Measurements from ENCODE around the gene KCNIP3. TPM values are rescaled to one million over a fixed set of nuclear protein-coding genes. Genes with fewer than 3 reads are reported as not detected.
"Not testable (repeated sequence)": the region's sequence is repeated elsewhere in the genome, so short reads cannot be mapped to it uniquely, and the experiment has no call there.

Gene KCNIP3
- total RNA-seq, 1 donor from 2014 or later: 7.2 TPM

DNA sequence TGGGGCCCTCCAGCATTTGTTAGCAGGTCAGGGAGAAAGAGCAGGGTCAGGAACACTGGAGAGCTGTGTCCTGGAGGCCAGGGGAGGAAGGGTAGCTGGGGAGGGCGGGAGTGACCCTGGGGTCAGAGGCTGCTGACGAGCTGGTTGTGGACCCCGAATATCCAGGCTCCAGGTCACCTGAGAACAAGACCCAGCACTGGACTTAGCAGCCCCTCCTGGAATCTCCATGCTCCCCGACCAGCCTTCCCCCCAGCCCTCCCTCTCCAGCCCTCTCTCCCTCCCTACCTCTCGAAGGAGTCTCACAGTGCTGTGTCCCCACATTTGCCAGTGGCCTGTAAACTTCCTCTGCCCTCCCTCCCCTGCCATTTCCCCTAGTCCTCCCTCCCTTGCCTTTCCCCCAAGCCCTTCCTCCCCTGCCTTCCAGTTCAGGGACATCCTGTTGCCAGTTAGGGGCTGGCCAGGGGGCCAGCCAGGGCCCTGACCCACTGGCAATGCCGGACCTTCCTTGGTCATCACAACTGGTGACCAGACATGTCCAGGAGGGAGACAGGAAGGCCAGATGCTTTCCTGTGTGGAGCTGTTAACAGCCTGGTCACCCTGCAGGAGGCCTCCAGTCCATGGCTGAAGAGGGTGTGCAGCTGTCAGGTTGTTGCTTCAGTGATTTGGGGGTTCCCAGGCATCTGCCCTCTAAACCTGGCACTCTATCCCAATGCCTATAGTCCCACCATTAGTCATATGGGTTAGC lies 55.3 kb downstream of the KCNIP3 start:
- TF ChIP-seq, protein P1, sequence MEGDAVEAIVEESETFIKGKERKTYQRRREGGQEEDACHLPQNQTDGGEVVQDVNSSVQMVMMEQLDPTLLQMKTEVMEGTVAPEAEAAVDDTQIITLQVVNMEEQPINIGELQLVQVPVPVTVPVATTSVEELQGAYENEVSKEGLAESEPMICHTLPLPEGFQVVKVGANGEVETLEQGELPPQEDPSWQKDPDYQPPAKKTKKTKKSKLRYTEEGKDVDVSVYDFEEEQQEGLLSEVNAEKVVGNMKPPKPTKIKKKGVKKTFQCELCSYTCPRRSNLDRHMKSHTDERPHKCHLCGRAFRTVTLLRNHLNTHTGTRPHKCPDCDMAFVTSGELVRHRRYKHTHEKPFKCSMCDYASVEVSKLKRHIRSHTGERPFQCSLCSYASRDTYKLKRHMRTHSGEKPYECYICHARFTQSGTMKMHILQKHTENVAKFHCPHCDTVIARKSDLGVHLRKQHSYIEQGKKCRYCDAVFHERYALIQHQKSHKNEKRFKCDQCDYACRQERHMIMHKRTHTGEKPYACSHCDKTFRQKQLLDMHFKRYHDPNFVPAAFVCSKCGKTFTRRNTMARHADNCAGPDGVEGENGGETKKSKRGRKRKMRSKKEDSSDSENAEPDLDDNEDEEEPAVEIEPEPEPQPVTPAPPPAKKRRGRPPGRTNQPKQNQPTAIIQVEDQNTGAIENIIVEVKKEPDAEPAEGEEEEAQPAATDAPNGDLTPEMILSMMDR (IDR thresholded peaks at IDR 0.05; ENCODE audit: insufficient read depth, low read length, poor library complexity, severe bottlenecking): no peak
- Histone ChIP-seq H3K4me3 (ENCODE audit: low read depth, low read length) (no peak overlapping the region), H3K36me3 (ENCODE audit: control insufficient read depth, insufficient read depth, low read length) (no peaks in the 10 kb centered on the region), H3K27me3 (ENCODE audit: control insufficient read depth, insufficient read depth, low read length) (no peaks in the 10 kb centered on the region)
- DNase-seq (ENCODE audit: low read depth): no peak

DNA sequence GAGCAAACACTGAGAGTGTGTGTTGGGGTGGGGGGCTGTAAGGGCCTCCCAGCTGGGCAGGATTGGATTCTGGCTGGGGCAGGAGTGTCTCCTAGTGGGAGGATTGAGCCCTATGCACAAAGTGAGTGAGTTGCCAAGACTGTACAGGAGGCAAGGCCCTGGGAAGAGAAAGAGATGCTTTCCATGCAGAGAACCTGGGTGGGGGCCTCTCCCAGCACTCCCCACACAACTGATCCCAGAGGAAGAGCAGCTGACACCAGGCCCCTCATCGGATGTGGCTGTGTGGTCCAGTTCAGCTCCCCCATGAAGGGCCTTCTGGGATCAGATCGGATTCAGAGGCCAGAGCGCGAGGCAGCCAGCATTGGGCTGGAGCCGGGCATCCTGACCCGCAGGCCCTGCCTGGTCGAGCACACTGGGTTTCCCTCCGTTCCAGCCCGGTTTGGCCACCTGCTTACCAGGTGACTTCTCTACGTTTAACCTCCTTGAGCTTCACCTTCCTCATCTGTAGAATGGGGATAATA lies 56.0 kb downstream of the KCNIP3 start:
- no peak for DNase-seq (ENCODE audit: low read depth)
- no peak overlapping the region for H3K4me3 ChIP-seq (ENCODE audit: low read depth, low read length)
- no peaks in the 10 kb centered on the region for H3K27me3 ChIP-seq (ENCODE audit: control insufficient read depth, insufficient read depth, low read length)
- H3K36me3 ChIP-seq (ENCODE audit: control insufficient read depth, insufficient read depth, low read length): no peaks in the 10 kb centered on the region
- TF ChIP-seq, protein P1 (IDR thresholded peaks at IDR 0.05; ENCODE audit: insufficient read depth, low read length, poor library complexity, severe bottlenecking): no peak

DNA sequence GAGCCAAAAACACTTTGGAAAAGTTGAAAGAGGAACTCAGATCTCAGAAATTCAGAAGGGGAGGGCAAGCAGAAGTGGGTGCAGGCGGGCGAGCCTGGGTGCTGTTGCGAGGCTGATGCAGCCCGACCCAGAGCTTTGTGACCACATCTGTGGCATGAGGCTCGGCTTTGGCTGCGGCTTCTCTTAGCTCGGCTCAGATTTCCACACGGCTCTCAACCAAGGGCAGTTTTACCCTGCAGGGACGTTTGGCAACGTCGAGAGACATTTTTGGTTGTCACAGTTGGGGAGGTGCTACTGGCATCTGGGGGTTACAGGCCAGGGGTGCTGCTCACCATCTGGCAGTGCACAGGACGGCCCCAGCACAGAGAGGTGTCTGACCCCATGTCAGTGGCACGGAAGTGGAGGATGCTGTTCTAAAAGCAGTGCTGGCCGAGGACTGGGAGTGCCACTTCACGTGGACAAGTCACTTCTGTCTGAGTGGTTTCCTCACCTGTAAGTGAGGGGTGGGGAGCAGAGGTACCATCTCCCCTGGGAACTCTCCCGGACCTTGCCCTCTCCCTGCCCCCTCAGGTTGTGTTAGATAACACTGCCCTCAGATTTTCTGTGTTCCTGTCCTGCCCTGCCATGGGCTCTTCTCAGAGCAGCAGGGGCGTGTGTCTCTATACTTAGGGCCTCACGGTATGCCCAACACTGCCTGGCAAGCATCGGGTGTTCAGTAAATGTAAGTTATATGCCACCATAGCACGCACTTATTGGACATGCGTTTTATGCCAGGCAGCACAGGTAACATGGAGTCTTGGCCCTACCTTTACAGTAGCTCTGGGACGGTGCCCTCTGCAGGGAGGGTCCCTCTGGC lies 56.7 kb downstream of the KCNIP3 start:
- Histone ChIP-seq H3K36me3 (ENCODE audit: control insufficient read depth, insufficient read depth, low read length) (no peaks in the 10 kb centered on the region), H3K4me3 (ENCODE audit: low read depth, low read length) (no peak overlapping the region), H3K27me3 (ENCODE audit: control insufficient read depth, insufficient read depth, low read length) (no peaks in the 10 kb centered on the region)
- no peak for DNase-seq (ENCODE audit: low read depth)
- TF ChIP-seq, protein P1 (IDR thresholded peaks at IDR 0.05; ENCODE audit: insufficient read depth, low read length, poor library complexity, severe bottlenecking): no peak

DNA sequence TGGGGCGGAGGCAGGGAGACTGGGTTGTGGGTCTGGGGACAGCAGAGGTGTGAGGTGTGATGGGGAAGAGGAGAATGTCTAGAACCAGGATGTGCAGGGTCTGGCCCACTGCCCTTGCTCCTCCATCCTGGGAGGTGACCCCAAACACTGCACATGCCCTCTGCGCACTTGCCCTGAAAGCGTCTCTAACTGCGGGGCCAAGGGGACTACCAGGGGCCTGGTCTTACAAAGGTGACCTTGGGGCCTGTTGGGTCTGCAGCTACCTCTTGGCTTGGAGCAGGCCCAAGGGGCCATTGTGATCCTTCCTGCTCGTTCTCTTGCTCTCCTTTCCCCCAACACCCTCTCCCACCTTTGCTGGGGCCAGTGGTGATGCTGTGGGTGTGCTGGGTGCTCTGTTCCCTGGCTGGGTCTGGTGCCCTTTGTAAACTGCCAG lies 57.3 kb downstream of the KCNIP3 start:
- TF ChIP-seq, protein P1 (IDR thresholded peaks at IDR 0.05; ENCODE audit: insufficient read depth, low read length, poor library complexity, severe bottlenecking): no peak
- DNase-seq (ENCODE audit: low read depth): no peak
- H3K4me3 ChIP-seq (ENCODE audit: low read depth, low read length): no peak overlapping the region
- H3K36me3 ChIP-seq (ENCODE audit: control insufficient read depth, insufficient read depth, low read length): no peaks in the 10 kb centered on the region
- H3K27me3 ChIP-seq (ENCODE audit: control insufficient read depth, insufficient read depth, low read length): no peaks in the 10 kb centered on the region

DNA sequence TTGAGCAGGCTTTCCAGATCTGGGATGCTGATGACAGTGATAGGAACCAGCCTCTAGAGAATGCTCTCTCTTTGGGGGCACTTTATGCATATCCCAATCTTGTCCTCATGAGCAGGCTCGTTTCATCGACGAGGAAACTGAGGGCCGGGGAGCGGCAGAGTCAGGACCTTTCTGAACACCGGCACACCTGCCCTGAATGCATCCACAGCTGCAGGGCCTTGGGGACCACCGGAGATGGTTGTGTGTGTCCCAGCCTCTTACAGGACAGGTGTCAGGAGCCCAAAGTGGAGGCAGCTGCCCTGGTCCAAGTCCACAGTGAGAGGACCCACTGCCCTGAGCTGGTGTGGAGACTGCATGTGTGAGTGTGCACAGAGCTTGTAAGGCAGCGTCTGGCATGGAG lies 57.8 kb downstream of the KCNIP3 start:
- TF ChIP-seq, protein P1 (IDR thresholded peaks at IDR 0.05; ENCODE audit: insufficient read depth, low read length, poor library complexity, severe bottlenecking): no peak
- Histone ChIP-seq H3K4me3 (ENCODE audit: low read depth, low read length) (no peak overlapping the region), H3K27me3 (ENCODE audit: control insufficient read depth, insufficient read depth, low read length) (no peaks in the 10 kb centered on the region), H3K36me3 (ENCODE audit: control insufficient read depth, insufficient read depth, low read length) (no peaks in the 10 kb centered on the region)
- no peak for DNase-seq (ENCODE audit: low read depth)

DNA sequence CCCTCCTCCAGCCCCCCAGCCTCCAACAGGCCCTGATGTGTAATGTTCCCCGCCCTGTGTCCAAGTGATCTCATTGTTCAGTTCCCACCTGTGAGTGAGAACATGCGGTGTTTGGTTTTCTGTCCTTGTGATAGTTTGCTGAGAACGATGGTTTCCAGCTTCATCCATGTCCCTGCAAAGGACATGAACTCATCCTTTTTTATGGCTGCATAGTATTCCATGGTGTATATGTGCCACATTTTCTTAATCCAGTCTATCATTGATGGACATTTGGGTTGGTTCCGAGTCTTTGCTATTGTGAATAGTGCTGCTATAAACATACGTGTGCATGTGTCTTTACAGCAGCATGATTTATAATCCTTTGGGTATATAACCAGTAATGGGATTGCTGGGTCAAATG lies 58.3 kb downstream of the KCNIP3 start:
- not testable (repeated sequence) for H3K4me3 ChIP-seq (ENCODE audit: low read depth, low read length); H3K36me3 ChIP-seq (ENCODE audit: control insufficient read depth, insufficient read depth, low read length); DNase-seq (ENCODE audit: low read depth); H3K27me3 ChIP-seq (ENCODE audit: control insufficient read depth, insufficient read depth, low read length)

Measured in kidney epithelial cell (primary cell).